Measurements from ENCODE around the gene PRKCA.

PRKCA gene

DNA sequence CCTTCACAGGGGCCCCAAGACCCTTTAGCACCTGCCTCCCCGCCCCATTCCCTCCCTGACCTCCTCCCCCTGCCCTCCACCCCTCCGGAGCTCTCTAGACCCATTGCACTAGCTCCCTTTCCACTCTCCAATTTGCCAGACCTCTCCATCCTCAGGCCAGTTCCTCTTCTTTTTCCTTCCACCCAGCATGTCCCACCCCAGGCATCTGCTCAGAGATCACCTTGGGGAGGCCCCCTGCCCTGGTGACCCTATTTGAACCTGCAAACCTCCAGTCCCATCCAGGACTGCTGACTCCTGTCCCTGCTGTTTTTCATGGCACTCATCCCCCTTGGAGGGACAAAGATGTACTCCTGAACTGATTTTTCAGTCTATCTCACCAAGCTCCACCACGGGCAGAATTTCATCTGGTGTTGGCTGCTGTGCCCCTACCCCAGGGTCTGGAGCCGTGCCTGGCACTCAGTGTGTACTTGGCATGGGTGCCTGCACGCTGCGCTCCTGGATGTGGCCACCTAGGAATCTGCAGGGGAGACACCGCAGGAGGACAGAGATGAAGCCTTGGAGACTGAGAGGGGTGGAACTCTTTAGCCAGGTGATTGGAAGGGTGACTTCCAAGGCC, 446.9 kb downstream of the PRKCA start:
- POLR2A ChIA-PET (ENCODE audit: low non-redundant PET), result no interaction called here
- TF ChIP-seq, protein P1, sequence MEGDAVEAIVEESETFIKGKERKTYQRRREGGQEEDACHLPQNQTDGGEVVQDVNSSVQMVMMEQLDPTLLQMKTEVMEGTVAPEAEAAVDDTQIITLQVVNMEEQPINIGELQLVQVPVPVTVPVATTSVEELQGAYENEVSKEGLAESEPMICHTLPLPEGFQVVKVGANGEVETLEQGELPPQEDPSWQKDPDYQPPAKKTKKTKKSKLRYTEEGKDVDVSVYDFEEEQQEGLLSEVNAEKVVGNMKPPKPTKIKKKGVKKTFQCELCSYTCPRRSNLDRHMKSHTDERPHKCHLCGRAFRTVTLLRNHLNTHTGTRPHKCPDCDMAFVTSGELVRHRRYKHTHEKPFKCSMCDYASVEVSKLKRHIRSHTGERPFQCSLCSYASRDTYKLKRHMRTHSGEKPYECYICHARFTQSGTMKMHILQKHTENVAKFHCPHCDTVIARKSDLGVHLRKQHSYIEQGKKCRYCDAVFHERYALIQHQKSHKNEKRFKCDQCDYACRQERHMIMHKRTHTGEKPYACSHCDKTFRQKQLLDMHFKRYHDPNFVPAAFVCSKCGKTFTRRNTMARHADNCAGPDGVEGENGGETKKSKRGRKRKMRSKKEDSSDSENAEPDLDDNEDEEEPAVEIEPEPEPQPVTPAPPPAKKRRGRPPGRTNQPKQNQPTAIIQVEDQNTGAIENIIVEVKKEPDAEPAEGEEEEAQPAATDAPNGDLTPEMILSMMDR (conservative IDR thresholded peaks at IDR 0.05; ENCODE audit: low read depth), result no peak
- DNase-seq (ENCODE audit: low spot score), result no peak
- CTCF ChIA-PET, result interaction anchor here (0.6 kb wide), 1 partner anchor 964 kb away, joined by 4 read pairs; no protein-coding TSS in a partner anchor
- no peak overlapping the region for H3K27ac ChIP-seq

DNA sequence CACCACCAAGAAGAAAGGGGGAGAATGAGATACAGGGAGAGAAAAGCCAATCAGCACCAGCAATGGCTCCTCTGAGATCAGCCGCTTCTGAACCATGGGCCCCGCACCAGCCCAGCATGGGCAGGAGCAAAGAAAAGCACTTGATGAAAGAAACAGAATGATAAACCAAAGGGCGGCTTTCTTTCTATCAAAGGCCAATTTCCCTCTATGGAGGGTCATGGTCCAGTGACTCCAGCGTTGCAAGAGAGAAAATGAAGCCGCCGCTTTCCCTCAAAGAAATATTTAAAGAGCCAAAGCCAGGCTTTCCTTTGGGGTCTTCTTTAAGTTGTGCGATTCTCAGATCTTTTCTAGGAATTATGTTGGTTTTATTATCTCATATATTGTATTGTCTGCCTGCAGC, 447.7 kb downstream of the PRKCA start:
- DNase-seq (ENCODE audit: low spot score), result no peak
- CTCF ChIA-PET, result no interaction called here
- POLR2A ChIA-PET (ENCODE audit: low non-redundant PET), result no interaction called here

DNA sequence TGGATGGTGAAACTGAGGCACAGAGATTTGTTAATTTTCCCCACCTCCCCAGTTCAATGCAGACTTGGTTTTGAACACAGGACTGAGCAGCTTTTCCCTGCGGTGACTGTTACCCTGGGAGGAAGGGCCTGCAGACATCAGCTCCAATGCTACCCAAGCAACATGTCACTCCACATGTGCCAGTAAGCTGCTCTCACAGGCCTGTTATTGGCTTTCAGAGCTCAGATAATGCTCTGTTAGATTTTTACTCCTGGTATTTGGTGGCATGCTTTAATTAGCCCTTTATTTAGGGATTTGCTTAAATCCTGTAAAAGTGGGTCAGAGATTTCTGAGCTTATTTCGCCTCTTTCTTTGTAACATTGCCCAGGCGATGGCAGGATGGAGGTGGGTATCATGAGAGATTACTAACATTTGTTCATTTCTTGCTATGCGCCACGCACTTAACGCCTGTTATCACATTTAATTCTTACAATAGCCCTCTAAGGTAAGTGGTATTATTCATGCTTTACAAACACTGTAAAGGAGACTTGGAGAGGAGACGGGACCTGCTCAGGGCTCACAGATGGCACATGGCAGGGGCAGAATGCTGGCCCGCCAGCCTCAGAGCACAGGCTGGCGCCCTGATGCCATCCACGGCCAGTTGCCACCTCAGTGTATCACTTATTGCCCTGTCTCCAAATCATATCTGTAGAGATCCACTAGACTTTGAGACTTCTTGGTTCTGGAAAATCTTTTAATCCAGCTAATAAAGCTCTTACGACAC, 448.5 kb downstream of the PRKCA start:
- no peak overlapping the region for H3K27ac ChIP-seq
- ChIA-PET POLR2A (ENCODE audit: low non-redundant PET) (no interaction called here), CTCF (interaction anchor here (0.5 to 0.6 kb wide), 2 partner anchors 78 to 1714 kb away, joined by 3 to 7 read pairs; no protein-coding TSS in a partner anchor)
- no peak for DNase-seq (ENCODE audit: low spot score)
- TF ChIP-seq, protein P1 (conservative IDR thresholded peaks at IDR 0.05; ENCODE audit: low read depth), result no peak

More for the DNA sequence above, 447.7 kb downstream of the PRKCA start:
- no peak overlapping the region for H3K27ac ChIP-seq
- TF ChIP-seq, protein P1 (conservative IDR thresholded peaks at IDR 0.05; ENCODE audit: low read depth), result no peak

DNA sequence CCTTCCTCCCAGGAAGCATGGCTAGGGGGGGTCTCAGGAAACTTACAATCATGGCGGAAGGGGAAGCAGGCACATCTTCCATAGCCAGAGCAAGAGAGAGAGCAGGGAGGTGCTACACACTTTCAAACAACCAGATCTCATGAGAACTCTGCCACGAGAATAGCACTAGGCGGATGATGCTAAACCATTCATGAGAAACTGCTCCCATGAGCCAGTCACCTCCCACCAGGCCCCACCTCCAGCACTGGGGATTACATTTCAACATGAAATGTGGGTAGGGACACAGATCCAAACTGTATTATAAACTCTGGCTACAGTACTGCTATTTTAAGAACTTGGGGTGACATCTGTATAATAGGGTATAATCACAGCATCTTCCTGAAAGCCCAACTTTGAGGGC, 449.4 kb downstream of the PRKCA start:
- CTCF ChIA-PET, result no interaction called here
- POLR2A ChIA-PET (ENCODE audit: low non-redundant PET), result no interaction called here
- H3K27ac ChIP-seq, result no peak overlapping the region
- TF ChIP-seq, protein P1 (conservative IDR thresholded peaks at IDR 0.05; ENCODE audit: low read depth), result no peak
- no peak for DNase-seq (ENCODE audit: low spot score)

DNA sequence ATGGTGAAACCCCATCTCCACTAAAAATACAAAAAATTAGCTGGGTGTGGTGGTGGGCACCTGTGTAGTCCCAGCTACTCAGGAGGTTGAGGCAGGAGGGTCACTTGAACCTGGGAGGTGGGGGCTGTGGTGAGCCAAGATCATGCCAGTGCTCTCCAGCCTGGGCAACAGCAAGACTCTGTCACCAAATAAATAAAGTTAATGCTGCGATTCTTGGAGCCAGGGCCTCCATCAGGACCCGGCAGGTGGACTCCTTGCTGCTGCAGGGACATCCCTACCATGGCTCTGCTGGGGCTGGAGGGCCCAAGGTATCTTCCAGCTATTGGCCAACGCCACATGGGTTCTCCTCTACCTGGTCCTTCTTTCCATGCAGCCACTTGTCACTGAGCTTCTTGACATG, 450.0 kb downstream of the PRKCA start:
- no peak overlapping the region for H3K27ac ChIP-seq
- ChIA-PET CTCF (interaction anchor here (0.6 kb wide), 2 partner anchors 67 to 98 kb away, joined by 3 to 4 read pairs; no protein-coding TSS in a partner anchor), POLR2A (ENCODE audit: low non-redundant PET) (no interaction called here)
- DNase-seq (ENCODE audit: low spot score), result no peak
- TF ChIP-seq, protein P1 (conservative IDR thresholded peaks at IDR 0.05; ENCODE audit: low read depth), result no peak

DNA sequence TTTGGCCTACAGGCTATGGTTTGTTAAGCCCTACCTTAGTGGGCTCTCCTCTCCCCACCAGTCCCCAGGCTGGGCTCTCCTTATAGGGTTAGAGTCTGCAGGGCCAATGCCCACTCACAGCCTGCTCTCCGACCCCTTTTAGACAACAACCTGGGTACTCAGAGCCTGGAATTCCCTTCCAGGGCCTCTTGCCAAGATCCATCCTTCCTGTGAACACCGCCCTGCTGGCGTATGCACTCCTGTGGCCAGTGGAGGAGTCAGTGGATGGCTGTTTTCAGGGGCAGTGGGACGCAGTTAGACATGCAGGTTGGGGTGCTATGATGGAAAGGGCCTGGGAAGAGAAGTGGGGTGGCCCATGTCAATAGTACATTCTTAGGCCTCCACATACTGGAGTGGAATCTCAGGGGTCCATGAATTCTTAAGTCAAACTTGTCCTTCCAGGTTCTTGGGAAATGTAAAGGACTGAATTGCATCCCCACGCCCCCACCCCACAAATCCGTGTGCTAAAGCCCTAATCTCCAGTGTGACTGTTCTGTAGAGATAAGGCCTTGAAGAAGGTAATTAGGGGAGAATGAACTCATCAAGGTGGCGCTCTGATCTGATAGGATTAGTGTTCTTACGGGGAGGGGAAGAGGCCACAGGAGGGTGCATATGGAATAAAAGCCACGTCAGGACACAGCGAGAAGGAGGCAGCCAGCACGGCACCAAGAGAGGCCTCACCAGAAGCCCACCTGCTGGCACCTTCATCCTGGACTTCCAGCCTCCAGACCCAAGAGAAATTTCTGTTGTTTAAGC, 450.9 kb downstream of the PRKCA start:
- H3K27ac ChIP-seq, result no peak overlapping the region
- DNase-seq (ENCODE audit: low spot score), result no peak
- ChIA-PET CTCF (interaction anchor here (0.6 kb wide), 2 partner anchors 66 to 98 kb away, joined by 3 to 4 read pairs; no protein-coding TSS in a partner anchor), POLR2A (ENCODE audit: low non-redundant PET) (no interaction called here)
- TF ChIP-seq, protein P1 (conservative IDR thresholded peaks at IDR 0.05; ENCODE audit: low read depth), result no peak
